ENCODE results near the gene KISS1.

- no peak for TF ChIP-seq CTCF (IDR thresholded peaks at IDR 0.05 in 8 of 11, conservative IDR thresholded peaks at IDR 0.05 in 3 of 11)
- TF ChIP-seq POLR2A (IDR thresholded peaks at IDR 0.05), result no peak
- no peak for TF ChIP-seq POLR2AphosphoS5 (IDR thresholded peaks at IDR 0.05)
Observed at GRCh38 chr1:204222006-204222763, 25.9 kb upstream of the KISS1 start.
